ENCODE measurements around the gene EPHB2.
"Not testable (repeated sequence)": the region's sequence is repeated elsewhere in the genome, so short reads cannot be mapped to it uniquely, and the experiment has no call there.

Gene EPHB2

DNA sequence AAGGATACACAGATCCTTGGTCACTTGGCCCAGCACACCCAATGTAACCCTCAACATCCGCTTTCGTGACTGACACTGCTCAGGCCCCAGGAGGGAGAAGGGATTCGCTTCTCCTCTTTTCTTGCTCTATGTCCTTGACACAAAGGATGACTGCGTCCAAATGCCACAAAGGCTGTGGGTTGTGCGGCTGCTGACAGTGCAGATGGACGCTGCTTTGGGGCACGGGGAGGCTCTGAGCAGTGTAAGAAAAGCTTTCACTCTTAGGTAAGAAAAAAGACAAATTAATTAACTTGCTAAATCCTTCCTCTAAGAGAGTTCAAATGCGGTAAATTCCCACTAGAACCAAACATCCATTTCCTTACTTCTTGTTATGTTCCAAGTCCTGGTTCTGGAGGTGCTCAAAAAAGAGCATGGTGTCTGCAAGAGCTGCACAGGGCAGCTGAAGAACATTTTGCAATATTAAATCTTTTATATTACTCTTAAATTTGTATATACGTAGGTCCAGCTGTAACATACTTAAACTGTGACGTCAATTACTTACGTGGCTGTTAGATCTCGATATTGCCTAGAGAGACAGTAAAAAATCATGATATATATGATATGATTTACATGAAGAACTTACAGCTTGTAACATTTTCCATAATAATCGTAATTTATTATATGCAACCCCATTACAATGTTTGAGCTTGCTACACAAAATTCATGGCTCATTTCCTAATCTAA, 19.4 kb upstream of the EPHB2 start:
- no peak for DNase-seq (ENCODE audit: low spot score)

DNA sequence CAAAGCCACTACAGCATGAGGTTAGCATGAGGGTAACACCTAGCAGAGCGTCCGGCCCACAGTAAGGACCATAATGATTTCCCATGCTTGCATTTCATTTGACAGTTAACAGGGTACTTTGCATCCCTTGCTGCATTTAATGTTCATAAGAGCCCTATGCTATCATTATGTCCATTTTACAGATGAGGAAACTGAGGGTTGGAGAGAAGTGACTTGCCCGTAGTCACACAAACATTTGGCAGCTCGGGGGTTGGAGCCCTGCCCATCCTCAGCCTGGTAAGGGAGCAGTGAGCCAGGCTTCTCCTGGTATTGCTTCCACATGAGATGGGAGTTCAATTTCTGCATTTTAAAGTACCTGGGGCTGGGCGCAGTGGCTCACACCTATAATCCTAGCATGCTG, 16.5 kb upstream of the EPHB2 start:
- DNase-seq (ENCODE audit: low spot score), result no peak

DNA sequence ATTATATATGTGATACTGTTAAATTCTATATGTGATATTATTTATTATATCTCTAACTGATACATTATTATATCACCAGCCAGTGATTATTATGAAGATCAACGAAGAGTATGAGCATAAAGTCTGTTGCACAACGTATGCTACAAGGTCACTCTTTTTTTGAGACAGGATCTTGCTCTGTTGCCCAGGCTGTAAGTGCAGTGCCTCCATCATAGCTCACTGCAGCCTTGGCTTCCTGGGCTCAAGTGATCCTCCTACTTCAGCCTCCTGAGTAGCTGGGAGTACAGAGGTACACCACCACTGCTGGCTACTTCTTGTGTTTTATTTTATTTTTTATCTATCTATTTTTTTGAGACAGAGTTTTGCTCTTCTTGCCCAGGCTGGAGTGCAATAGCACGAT, 14.0 kb upstream of the EPHB2 start:
- no peak for DNase-seq (ENCODE audit: low spot score)

DNA sequence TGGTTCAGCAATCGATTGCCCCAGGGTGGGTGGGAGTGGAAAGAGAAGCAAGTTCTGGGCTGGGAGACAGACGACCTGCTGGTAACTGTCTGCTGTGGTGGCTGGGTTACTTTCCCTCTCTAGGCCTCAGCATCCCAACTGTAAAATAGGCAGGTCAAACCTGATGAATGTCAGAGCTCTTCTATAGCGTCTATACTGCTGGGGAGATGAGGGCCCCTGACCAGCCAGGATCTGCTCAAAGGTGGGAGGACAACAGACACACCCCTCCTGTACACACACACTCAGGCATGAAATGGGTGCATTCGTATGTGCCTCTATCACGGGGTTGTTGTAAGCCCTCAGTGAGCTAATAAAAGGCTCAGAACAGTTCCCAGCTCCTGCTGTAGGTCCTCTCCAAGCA, 12.7 kb upstream of the EPHB2 start:
- DNase-seq (ENCODE audit: low spot score), result no peak

DNA sequence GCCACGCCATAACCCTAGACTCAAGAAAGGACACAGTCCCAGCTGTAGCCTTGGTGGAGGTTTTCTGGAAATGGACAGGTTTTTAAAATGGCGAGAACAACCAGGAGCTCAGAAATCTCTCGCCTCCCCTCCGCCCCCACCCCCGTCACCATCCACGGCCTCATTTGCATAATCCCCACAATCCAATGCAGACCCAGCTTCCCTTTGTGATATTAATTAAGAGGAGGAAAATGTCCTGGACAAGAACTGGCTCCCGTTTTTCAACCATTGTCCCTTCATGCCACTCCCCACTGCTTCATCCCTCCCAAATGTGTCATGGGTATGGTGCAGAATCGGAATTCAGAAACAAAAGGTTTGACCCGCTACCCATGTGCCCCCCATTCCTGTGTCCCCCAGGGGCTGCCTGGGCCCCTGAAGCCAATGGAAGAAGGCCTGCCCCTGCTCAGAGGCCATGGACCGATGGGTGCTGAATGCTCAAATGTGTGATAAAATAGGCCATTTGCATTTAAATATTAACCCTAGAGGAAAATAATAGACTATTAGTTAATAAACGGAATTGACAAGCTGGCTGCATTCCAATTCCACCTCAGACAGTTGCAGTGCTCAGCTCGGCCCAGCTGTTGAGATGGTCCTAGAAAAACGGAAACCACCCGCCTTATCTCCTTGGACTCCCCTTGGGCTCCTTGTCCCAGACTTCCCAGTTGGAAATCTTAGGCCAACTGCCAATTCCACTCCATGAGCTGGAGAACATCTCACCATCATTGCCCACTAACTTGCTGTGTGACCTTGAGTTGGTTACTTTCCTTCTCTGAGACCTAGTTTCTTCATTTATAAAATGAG, 10.7 kb upstream of the EPHB2 start:
- no peak for DNase-seq (ENCODE audit: low spot score)

DNA sequence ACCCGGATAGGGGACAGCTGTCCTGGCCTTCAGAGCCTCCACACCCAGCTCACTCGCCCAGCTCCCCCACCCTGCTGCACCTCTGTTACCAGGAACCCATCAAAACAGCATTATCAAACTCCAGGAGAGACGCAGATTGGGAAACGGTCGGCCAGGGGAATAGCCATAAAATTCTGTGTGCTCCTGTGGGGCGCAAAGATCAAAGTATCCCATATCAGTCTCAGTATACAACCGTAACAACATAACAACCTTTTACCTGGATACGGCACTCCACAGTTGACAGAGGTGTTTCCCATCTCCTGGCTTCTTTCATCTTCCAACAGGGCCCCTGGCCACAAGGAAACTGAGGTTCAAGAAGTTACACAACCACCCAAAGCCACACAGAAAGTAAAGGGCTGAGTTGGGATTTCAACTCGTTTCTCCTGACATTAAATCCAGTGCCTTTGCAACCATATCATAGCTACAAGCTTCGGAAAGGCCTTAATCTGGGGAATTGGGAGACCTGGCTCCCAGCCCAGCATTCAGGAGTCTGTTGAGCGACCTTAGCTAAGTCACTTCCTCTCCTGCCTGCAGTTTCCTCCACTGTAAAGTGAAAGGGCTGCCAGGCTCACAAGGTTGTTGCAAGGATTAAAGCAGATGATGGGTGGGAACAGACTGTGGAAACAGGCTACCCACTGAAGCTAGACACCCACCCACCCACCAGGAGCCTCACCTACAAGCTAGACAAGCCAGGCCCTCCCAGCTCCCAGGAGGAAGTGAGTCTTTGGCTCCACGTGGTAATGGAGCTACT, 8.1 kb upstream of the EPHB2 start:
- DNase-seq (ENCODE audit: low spot score), result no peak

DNA sequence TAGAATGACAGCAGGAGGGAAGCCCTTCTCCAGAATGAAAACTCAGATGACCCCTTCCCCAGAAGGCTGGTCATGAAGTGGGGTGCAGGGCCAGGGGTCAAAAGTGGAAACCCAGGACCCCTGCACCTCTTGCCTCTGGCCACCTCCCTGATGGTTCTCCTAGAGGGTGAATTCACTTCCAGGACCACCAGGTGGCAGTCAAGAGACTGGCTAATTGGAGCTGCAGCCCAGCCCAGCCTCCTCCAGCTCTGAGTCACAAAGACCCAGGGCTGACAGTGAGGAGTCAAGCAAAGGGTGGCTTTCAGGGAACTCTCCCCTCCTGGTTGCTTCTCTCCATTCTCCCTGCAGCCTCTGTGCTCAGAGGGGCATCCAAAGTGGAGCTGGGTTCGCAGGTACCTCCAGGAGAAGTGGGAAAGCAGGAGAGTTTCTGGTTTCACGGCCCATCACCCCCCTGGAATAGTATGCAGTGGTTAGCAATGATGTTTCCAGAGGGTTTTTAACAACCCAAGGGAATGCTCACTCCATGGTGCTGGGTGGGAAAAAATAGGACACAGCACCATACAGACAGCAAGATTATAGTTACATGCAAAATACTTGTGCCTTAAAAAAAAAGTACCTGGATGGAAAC, 6.1 kb upstream of the EPHB2 start:
- DNase-seq (ENCODE audit: low spot score), result peak; percentile 58

DNA sequence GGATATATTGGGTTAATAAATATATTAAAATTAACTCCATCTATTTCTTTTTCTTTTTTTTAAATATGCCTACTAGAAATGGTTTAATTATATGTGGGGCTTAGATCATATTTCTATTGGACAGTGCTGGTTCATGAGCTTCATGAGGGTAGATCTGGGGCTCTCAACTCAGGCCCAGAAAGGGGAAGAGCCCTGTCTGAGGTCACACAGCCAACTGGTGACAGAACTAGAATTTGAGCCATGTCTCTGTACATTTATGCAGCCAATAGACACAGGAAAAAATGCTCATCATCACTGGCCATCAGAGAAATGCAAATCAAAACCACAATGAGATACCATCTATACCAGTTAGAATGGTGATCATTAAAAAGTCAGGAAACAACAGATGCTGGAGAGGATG, 5.1 kb upstream of the EPHB2 start:
- no peak for DNase-seq (ENCODE audit: low spot score)

DNA sequence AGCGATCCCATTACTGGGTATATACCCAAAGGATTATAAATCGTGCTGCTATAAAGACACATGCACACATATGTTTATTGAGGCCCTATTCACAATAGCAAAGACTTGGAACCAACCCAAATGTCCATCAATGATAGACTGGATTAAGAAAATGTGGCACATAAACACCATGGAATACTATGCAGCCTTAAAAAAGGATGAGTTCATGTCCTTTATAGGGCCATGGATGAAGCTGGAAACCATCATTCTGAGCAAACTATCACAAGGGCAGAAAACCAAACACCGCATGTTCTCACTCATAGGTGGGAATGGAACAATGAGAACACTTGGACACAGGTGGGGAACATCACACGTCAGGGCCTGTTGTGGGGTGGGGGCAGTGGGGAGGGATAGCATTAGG, 4.5 kb upstream of the EPHB2 start:
- not testable (repeated sequence) for DNase-seq (ENCODE audit: low spot score)

DNA sequence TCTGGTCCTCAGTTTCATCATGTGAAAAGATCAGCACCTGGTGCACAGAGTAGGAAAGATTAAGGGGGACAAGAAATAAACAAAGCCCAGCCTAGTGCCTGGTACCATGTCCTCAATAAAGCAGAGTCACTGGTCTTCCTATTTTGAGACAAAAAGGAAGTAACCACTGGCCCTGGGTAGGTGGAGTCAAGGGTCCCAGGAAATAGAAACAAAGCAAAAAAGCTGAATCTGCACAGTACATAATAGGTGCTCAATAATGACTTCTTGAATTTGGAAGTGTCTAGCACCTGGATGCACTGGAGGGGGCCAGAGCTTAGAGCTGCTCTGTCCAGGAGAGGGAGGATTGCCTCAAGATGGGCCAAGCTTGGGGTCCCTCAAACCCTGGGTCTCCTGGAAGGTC, 1.9 kb upstream of the EPHB2 start:
- no peak for DNase-seq (ENCODE audit: low spot score)

DNA sequence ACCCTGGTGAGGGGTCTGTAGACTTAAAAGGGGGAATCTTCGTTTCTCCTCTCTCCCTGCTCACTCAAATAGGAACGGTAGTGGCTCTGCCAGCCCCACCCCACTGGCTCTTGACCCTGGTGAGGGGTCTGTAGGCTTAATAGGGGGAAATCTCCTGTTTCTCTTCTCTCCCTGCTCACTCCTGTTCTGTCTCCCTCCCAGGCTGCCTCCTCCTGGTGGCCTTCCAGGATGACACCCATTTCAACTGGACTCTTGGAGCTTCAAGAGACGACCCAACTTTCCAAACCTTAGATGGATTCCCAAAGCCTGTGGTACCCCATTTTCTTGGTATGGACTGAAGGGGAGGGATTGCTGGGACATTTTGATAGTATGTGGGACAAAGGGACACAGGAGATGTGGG, 1.4 kb upstream of the EPHB2 start:
- no peak for DNase-seq (ENCODE audit: low spot score)

DNA sequence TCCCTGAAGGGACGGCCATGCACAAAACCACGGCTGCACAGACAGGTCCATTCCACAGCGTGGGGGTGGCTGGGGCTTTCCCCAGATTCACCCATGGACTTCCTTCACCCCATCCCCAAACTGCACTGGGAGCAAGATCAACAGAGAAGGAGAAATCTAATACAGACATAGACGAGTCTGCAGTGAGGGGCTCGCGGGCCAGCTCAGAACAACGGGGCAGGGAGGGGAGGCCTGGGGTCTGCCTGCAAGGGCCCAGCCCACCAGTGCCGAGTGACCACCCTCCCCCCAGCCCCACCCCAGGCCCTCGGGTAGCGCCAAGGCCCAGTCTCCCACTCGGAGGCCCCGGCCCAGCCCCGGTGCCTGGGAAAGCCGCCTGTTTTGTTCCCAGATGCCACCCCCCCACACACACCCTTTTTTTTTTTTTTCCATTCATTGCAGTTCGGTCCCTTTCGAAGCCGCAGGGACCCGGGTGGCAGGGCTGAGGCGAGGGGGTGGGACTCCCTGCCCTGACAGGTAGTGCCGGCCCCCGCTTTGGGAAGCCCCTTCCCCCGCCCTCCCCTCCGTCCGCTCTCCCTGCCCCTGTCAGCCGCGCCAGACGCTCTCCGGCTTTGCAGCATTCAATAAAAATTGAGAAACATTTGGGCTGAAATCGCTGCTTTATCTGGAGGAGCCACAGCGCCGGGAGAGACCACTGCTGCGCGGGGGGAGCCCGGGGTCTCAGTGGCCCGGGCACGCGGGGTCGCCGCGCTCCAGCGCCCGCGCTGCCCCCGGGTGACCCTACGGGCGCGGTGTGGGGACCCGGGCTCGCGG, 543 bp upstream of the EPHB2 start:
- DNase-seq (ENCODE audit: low spot score), result no peak

DNA sequence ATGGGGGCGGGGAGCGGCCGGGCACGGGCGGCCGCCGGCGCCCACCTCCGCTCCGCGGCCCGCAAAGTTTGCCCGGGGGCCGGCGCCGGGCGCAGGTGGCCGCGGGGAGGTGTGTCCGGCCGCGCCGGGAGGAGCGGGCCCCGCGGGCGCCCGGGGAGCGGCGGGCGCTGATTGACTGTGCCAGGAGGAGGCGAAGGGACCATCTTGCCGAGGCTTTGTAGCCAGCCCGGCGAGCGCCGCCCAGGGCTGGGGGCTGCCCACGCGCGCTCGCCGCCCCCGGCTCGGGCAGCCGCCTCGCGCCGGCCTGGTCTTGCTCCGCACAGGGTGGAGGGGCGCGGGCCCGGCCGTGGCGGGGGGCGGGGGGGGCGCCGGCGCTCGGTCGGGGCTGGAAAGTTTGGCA, 432 bp downstream of the EPHB2 start:
- DNase-seq (ENCODE audit: low spot score), result no peak

DNA sequence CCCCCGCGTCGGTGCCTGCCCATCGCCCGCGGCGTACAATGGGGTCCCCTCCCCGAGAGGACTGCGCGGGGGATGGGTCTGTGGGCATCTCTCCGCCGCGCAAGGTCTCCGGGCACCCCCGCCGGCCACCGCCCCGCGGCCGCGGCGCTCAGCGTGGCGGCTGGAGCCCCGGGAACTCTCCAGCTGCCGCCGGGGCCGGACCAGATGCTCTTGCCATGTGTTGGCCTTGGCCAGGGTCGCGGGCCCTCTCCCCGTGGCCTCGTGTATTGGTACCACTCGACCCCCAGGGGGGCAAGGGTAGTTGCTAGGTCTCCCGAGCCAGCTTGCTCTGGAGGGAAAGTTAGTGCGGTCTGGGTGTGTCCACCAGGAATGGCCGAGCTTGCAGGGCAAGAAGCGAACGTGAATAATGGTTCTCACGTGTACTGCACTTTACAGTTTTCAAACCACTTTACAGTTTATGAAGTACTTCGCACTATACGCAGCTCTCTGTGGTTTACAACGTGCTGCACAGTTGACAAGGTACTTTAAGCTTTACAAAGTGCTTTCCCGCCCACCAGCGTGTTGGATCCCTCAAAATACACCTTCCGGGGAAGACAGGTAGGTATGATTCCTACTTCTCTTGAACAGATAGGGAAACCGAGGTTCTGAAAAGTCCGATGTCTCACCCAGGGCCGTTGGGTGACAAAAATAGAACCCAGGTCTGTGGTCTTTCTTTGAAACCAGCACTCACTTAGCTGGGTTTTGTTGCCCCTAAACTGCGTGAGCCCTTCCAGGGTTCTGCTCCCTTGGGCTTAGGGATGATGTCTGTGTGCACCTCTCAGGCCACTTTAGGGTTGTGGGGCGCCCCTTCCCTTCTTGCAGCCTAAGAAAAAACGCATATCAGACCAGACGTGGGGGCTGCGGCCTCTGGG, 1.2 kb downstream of the EPHB2 start:
- DNase-seq (ENCODE audit: low spot score), result no peak

DNA sequence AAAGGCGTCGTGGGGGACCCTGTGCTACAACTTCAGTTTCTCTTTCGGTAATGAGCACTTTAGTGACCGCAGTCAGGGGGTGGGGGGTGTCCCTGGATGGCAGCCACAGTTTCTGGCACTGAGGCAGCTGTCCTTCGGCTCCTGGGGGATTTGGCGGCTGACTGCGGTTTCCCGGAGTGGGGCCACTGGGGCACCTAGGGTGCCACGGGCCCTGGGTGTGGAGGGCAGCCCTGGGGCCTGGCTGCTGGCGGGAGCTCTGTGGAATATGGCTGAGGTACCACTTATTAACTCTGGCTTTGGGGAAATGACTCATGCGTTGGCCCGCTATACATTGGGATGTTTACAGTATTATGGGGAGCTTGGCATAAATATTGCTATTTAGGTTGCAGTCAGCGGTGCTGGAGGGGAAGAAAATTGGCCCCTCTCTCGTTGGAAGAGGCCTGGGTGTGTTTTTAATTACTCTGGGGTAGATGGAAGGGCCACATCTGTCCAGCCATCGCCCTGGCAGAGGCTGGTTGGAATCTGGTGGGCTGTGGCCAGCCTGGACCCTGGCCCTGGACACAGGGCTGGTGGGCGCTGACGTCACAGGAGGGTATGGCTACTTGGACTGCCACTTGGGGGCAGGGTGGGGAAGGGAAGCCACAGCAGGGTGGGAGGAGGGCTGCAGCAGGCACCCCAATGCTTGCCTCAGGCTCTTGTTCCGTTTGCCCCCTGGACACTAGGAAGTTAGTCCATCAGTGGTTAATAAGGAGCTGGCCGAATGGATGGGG, 2.0 kb downstream of the EPHB2 start:
- no peak for DNase-seq (ENCODE audit: low spot score)

DNA sequence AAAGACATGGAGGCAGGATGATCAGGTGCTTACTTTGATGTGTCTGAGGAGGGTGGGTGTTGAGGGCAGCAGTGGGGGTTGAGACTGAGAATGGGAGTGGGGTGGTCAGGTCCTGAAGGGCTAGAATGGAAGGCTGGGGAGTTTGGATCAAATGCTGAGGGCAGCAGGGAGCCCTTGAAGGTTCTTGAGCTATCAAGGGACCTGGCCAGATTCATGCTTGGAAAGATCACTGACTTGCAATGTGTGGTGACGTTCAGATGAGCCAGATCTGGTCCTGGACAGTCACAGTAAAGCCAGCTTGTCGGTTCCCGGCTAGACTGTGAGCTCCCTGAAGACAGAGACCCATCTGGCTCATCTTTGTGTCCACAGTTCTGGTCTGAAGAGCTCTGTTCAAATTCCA, 3.8 kb downstream of the EPHB2 start:
- no peak for DNase-seq (ENCODE audit: low spot score)

DNA sequence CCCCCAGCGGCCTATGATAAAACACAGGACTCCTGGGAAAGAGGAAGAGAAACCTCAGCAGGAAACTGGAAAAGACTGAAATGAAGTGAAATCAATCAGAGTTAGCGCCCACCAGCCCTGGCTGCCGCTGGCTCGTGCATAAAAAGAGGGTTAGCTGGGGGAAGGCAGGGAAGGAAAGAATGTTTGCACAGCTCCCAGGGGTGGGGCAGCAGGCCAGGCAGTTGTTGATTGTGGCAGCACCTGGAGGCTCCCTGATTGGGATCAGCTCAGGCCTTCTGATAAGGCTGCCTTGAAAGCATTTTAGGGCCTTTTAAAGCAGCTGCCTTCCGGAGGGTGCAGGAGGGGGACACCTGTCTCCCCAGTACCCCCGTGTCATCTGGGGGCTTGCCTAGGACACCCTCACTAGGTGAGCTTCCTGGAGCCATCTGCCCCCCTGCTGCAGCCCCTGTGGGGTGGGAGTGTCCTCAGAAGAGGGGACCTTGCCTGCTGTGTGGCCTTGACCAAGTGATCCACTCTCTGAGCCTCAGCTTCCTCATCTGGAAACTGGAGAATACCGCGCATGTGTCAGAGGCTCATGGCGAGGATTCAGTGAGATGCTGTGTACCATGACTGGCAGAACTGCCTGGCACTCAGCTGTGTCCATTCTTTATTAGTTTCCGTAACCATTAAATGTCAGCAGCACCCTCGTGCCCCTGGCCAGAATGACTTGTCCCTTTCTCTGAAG, 6.6 kb downstream of the EPHB2 start:
- no peak for DNase-seq (ENCODE audit: low spot score)

DNA sequence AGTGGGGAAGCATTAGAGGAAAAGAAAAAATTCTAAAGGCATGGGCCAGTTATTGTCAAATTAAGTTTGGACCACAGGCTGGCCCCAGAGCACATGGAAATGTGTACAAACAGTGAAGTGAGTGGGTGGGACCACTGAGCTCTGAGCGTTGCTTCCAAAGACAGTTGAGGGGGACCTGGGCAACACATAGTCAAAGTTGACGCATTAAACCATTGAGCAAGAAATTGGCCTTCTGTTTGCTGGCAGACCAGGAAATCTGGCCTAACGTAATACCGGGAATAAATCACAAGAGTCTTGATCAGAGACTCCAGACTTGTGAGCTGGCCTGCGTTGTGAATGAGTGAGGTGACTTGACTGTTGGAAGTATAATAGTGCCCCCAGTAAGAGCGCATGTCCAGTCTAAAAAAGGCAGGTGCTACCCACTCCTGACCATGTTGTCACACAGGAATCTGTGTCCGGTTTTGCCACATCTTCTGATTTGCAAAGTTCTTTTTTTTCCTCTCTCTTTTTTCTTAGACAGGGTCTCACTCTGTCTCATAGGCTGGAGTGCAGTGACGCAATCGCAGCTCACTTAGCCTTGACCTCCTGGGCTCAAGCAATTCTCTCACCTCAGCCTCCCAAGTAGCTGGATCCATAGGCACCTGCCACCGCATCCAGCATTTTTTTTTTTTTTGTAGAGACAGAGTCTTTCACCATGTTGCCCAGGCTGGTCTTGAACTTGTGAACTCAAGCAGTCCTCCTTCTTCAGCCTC, 10.7 kb downstream of the EPHB2 start:
- no peak for DNase-seq (ENCODE audit: low spot score)

Data from CD4-positive, alpha-beta T cell treated with Interleukin-6 at 100 ng/mL for 8 hours (primary cell).